Gastroesophageal sphincter (tissue), 3 donors: ENCODE data around the gene RRAD.
A peak's percentile ranks its signal among the peaks of the same experiment; 100 is the strongest.

Experiments
- CTCF ChIP-seq, 4 experiments: fragments of 200-600 bp in 2 of 4; fragments of 450-650 bp in 2 of 4; sonication (generic) in 1 of 4; IDR thresholded peaks; one replicate each; pipeline ENCODE4 v1.5.1; 2017 to 2019; ENCODE audit warnings: antibody characterized with exemption in 4 of 4, mild to moderate bottlenecking in 2 of 4, moderate library complexity in 2 of 4
- POLR2A ChIP-seq, 2 donors: fragments of 450-650 bp; IDR thresholded peaks; one replicate each; pipeline ENCODE4 v1.6.1; 2017; ENCODE audit warnings: antibody characterized with exemption in 2 of 2, mild to moderate bottlenecking in 2 of 2, moderate library complexity in 1 of 2

GRCh38 chr16:66934138-66934838 lies 9.0 kb upstream of the RRAD start, which contains the start of gene CIAO2B:
- TF ChIP-seq POLR2A (IDR thresholded peaks at IDR 0.05) (peak; percentile 77 to 90), CTCF (IDR thresholded peaks at IDR 0.05) (no peak)
